ENCODE results near the gene SMIM41.
A peak's percentile ranks its signal among the peaks of the same experiment; 100 is the strongest.

SMIM41 gene

GRCh38 chr12:52146822-52147366, 67.4 kb downstream of the SMIM41 start:
- Histone ChIP-seq H3K9me3 (ENCODE audit: control insufficient read depth in 2 of 2, low read length in 2 of 2) (no peaks in the 10 kb centered on the region), H3K27ac (ENCODE audit: low read depth in 2 of 2, low read length in 2 of 2) (peak overlapping the region; percentile 98 to 100), H3K4me1 (ENCODE audit: control insufficient read depth in 2 of 2, insufficient read depth in 2 of 2, low read length in 2 of 2) (peaks cover 61 to 76% of the 10 kb centered on the region in 2 donors), H3K36me3 (ENCODE audit: control insufficient read depth in 2 of 2, insufficient read depth in 2 of 2, low read length in 2 of 2) (no peaks in the 10 kb centered on the region), H3K9ac (ENCODE audit: low read depth in 1 of 2, low read length in 2 of 2) (peak overlapping the region; percentile 79 to 80), H3K27me3 (ENCODE audit: control insufficient read depth in 2 of 2, insufficient read depth in 2 of 2, low read length in 2 of 2) (peaks cover 0 to 2% of the 10 kb centered on the region in 2 donors), H3K4me3 (ENCODE audit: low read length in 2 of 2) (peak overlapping the region; percentile 6 to 13)

- Histone ChIP-seq H3K4me3 (ENCODE audit: low read length in 2 of 2) (peak overlapping the region in 1 of 2 donors; percentile 7), H3K27ac (ENCODE audit: low read depth in 2 of 2, low read length in 2 of 2) (peak overlapping the region; percentile 98 to 100), H3K9ac (ENCODE audit: low read depth in 1 of 2, low read length in 2 of 2) (peak overlapping the region; percentile 80 to 82), H3K36me3 (ENCODE audit: control insufficient read depth in 2 of 2, insufficient read depth in 2 of 2, low read length in 2 of 2) (no peaks in the 10 kb centered on the region), H3K4me1 (ENCODE audit: control insufficient read depth in 2 of 2, insufficient read depth in 2 of 2, low read length in 2 of 2) (peaks cover 64 to 80% of the 10 kb centered on the region in 2 donors), H3K9me3 (ENCODE audit: control insufficient read depth in 2 of 2, low read length in 2 of 2) (no peaks in the 10 kb centered on the region), H3K27me3 (ENCODE audit: control insufficient read depth in 2 of 2, insufficient read depth in 2 of 2, low read length in 2 of 2) (peaks cover 0 to 2% of the 10 kb centered on the region in 2 donors)
These were observed 68.0 kb downstream of the SMIM41 start for GRCh38 chr12:52147367-52147963.

- H3K27ac ChIP-seq (ENCODE audit: low read depth in 2 of 2, low read length in 2 of 2) = peak overlapping the region; percentile 98 to 100
- peak overlapping the region in 1 of 2 donors; percentile 7 for H3K4me3 ChIP-seq (ENCODE audit: low read length in 2 of 2)
- H3K4me1 ChIP-seq (ENCODE audit: control insufficient read depth in 2 of 2, insufficient read depth in 2 of 2, low read length in 2 of 2) = peaks cover 68 to 85% of the 10 kb centered on the region in 2 donors
- H3K36me3 ChIP-seq (ENCODE audit: control insufficient read depth in 2 of 2, insufficient read depth in 2 of 2, low read length in 2 of 2) = no peaks in the 10 kb centered on the region
- peak overlapping the region; percentile 80 to 82 for H3K9ac ChIP-seq (ENCODE audit: low read depth in 1 of 2, low read length in 2 of 2)
- H3K27me3 ChIP-seq (ENCODE audit: control insufficient read depth in 2 of 2, insufficient read depth in 2 of 2, low read length in 2 of 2) = peaks cover 0 to 2% of the 10 kb centered on the region in 2 donors
- no peaks in the 10 kb centered on the region for H3K9me3 ChIP-seq (ENCODE audit: control insufficient read depth in 2 of 2, low read length in 2 of 2)
These were observed 68.5 kb downstream of the SMIM41 start for GRCh38 chr12:52147964-52148463.

- H3K4me1 ChIP-seq (ENCODE audit: control insufficient read depth in 2 of 2, insufficient read depth in 2 of 2, low read length in 2 of 2) = peaks cover 68 to 88% of the 10 kb centered on the region in 2 donors
- no peaks in the 10 kb centered on the region for H3K9me3 ChIP-seq (ENCODE audit: control insufficient read depth in 2 of 2, low read length in 2 of 2)
- peak overlapping the region; percentile 98 to 100 for H3K27ac ChIP-seq (ENCODE audit: low read depth in 2 of 2, low read length in 2 of 2)
- H3K36me3 ChIP-seq (ENCODE audit: control insufficient read depth in 2 of 2, insufficient read depth in 2 of 2, low read length in 2 of 2) = no peaks in the 10 kb centered on the region
- peaks cover 0 to 2% of the 10 kb centered on the region in 2 donors for H3K27me3 ChIP-seq (ENCODE audit: control insufficient read depth in 2 of 2, insufficient read depth in 2 of 2, low read length in 2 of 2)
- H3K4me3 ChIP-seq (ENCODE audit: low read length in 2 of 2) = no peak overlapping the region
- H3K9ac ChIP-seq (ENCODE audit: low read depth in 1 of 2, low read length in 2 of 2) = peak overlapping the region; percentile 82 to 83
These were observed 69.1 kb downstream of the SMIM41 start for GRCh38 chr12:52148464-52149181.

- Histone ChIP-seq H3K36me3 (ENCODE audit: control insufficient read depth in 2 of 2, insufficient read depth in 2 of 2, low read length in 2 of 2) (no peaks in the 10 kb centered on the region), H3K27ac (ENCODE audit: low read depth in 2 of 2, low read length in 2 of 2) (peak overlapping the region; percentile 98 to 100), H3K9ac (ENCODE audit: low read depth in 1 of 2, low read length in 2 of 2) (peak overlapping the region; percentile 60 to 83), H3K4me1 (ENCODE audit: control insufficient read depth in 2 of 2, insufficient read depth in 2 of 2, low read length in 2 of 2) (peaks cover 62 to 82% of the 10 kb centered on the region in 2 donors), H3K9me3 (ENCODE audit: control insufficient read depth in 2 of 2, low read length in 2 of 2) (no peaks in the 10 kb centered on the region), H3K4me3 (ENCODE audit: low read length in 2 of 2) (no peak overlapping the region), H3K27me3 (ENCODE audit: control insufficient read depth in 2 of 2, insufficient read depth in 2 of 2, low read length in 2 of 2) (peaks cover 0 to 2% of the 10 kb centered on the region in 2 donors)
These were observed 69.7 kb downstream of the SMIM41 start for GRCh38 chr12:52149182-52149641.

GRCh38 chr12:52149651-52150241, 70.2 kb downstream of the SMIM41 start:
- peak overlapping the region; percentile 60 to 83 for H3K9ac ChIP-seq (ENCODE audit: low read depth in 1 of 2, low read length in 2 of 2)
- no peak overlapping the region for H3K4me3 ChIP-seq (ENCODE audit: low read length in 2 of 2)
- H3K27ac ChIP-seq (ENCODE audit: low read depth in 2 of 2, low read length in 2 of 2) = peak overlapping the region; percentile 98 to 100
- no peaks in the 10 kb centered on the region for H3K9me3 ChIP-seq (ENCODE audit: control insufficient read depth in 2 of 2, low read length in 2 of 2)
- no peaks in the 10 kb centered on the region for H3K36me3 ChIP-seq (ENCODE audit: control insufficient read depth in 2 of 2, insufficient read depth in 2 of 2, low read length in 2 of 2)
- H3K27me3 ChIP-seq (ENCODE audit: control insufficient read depth in 2 of 2, insufficient read depth in 2 of 2, low read length in 2 of 2) = peaks cover 0 to 2% of the 10 kb centered on the region in 2 donors
- peaks cover 60 to 77% of the 10 kb centered on the region in 2 donors for H3K4me1 ChIP-seq (ENCODE audit: control insufficient read depth in 2 of 2, insufficient read depth in 2 of 2, low read length in 2 of 2)

- Histone ChIP-seq H3K27me3 (ENCODE audit: control insufficient read depth in 2 of 2, insufficient read depth in 2 of 2, low read length in 2 of 2) (peaks cover 0 to 2% of the 10 kb centered on the region in 2 donors), H3K27ac (ENCODE audit: low read depth in 2 of 2, low read length in 2 of 2) (peak overlapping the region; percentile 98 to 100), H3K9ac (ENCODE audit: low read depth in 1 of 2, low read length in 2 of 2) (peak overlapping the region; percentile 52 to 78), H3K4me3 (ENCODE audit: low read length in 2 of 2) (no peak overlapping the region), H3K9me3 (ENCODE audit: control insufficient read depth in 2 of 2, low read length in 2 of 2) (no peaks in the 10 kb centered on the region), H3K4me1 (ENCODE audit: control insufficient read depth in 2 of 2, insufficient read depth in 2 of 2, low read length in 2 of 2) (peaks cover 52 to 75% of the 10 kb centered on the region in 2 donors), H3K36me3 (ENCODE audit: control insufficient read depth in 2 of 2, insufficient read depth in 2 of 2, low read length in 2 of 2) (no peaks in the 10 kb centered on the region)
These were observed 71.8 kb downstream of the SMIM41 start for GRCh38 chr12:52151153-52151836.

GRCh38 chr12:52151837-52152783, 72.6 kb downstream of the SMIM41 start:
- peak overlapping the region; percentile 70 to 78 for H3K9ac ChIP-seq (ENCODE audit: low read depth in 1 of 2, low read length in 2 of 2)
- peaks cover 44 to 67% of the 10 kb centered on the region in 2 donors for H3K4me1 ChIP-seq (ENCODE audit: control insufficient read depth in 2 of 2, insufficient read depth in 2 of 2, low read length in 2 of 2)
- H3K27ac ChIP-seq (ENCODE audit: low read depth in 2 of 2, low read length in 2 of 2) = peak overlapping the region; percentile 98 to 100
- no peaks in the 10 kb centered on the region for H3K36me3 ChIP-seq (ENCODE audit: control insufficient read depth in 2 of 2, insufficient read depth in 2 of 2, low read length in 2 of 2)
- H3K27me3 ChIP-seq (ENCODE audit: control insufficient read depth in 2 of 2, insufficient read depth in 2 of 2, low read length in 2 of 2) = peaks cover 0 to 2% of the 10 kb centered on the region in 2 donors
- peak overlapping the region; percentile 7 to 42 for H3K4me3 ChIP-seq (ENCODE audit: low read length in 2 of 2)
- H3K9me3 ChIP-seq (ENCODE audit: control insufficient read depth in 2 of 2, low read length in 2 of 2) = no peaks in the 10 kb centered on the region
